ENCODE measurements around the gene ADAP1.
"Not testable (repeated sequence)": the region's sequence is repeated elsewhere in the genome, so short reads cannot be mapped to it uniquely, and the experiment has no call there.

Gene ADAP1, protein sequence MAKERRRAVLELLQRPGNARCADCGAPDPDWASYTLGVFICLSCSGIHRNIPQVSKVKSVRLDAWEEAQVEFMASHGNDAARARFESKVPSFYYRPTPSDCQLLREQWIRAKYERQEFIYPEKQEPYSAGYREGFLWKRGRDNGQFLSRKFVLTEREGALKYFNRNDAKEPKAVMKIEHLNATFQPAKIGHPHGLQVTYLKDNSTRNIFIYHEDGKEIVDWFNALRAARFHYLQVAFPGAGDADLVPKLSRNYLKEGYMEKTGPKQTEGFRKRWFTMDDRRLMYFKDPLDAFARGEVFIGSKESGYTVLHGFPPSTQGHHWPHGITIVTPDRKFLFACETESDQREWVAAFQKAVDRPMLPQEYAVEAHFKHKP

GRCh38 chr7:954330-955238 lies at the start of gene ADAP1:
TSS of gene ADAP1 (minus strand) at chr7:954680. CDS start at chr7:954477, 203 bp downstream.
- DNase-seq, result no peak

GRCh38 chr7:1002445-1002844 lies 48.0 kb upstream of the ADAP1 start:
- DNase-seq, result not testable (repeated sequence)

DNA sequence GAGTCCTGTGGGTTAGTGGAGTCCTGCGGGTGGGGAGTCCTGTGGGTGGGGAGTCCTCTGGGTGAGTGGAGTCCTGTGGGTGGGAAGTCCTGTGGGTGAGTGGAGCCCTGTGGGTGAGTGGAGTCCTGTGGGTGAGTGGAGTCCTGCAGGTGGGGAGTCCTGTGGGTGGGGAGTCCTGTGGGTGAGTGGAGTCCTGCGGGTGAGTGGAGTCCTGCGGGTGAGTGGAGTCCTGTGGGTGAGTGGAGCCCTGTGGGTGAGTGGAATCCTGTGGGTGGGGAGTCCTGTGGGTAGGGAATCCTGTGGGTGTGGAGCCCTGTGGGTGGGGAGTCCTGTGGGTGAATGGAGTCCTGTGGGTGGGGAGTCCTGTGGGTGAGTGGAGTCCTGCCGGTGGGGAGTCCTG lies 47.5 kb upstream of the ADAP1 start:
- DNase-seq, result not testable (repeated sequence)

GRCh38 chr7:1001069-1001770 lies 46.7 kb upstream of the ADAP1 start:
- not testable (repeated sequence) for DNase-seq

- DNase-seq, result no peak
Measured at GRCh38 chr7:999941-1000935, 45.8 kb upstream of the ADAP1 start.

DNA sequence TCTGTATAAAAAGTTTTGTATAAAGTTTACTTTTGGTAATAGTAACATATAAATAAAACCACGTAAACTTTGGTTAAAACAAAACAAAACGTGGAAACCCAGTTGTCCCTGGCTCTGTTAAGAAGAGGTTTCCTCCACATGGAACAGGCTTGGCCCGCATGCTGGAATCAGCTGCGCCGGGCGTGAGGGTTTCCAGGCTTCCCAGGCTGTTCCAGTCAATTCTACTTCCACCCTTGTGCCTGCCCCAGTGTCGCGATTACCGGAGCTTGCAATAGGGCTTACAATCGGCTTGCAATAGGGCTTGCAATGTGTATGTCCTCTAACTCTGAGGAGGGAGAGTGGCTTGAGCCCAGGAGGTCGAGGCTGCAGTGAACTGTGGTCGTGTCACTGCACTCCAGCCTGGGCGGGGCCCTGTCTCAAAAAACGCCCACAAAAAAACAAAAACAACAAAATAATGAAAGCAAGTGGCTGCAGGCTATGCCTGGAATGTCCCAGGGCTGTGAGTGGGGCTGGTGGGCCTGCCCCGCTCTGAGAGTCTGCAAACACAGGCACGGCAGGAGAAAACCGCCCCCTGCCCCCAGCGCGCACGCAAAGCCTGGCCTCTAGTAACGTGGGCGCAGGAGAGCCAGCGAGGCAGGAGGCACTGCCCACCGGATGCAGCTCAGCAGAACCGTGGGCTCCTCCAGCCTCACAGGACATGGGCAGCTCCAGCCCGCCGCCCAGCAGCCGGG lies 44.8 kb upstream of the ADAP1 start:
- DNase-seq, result no peak

DNA sequence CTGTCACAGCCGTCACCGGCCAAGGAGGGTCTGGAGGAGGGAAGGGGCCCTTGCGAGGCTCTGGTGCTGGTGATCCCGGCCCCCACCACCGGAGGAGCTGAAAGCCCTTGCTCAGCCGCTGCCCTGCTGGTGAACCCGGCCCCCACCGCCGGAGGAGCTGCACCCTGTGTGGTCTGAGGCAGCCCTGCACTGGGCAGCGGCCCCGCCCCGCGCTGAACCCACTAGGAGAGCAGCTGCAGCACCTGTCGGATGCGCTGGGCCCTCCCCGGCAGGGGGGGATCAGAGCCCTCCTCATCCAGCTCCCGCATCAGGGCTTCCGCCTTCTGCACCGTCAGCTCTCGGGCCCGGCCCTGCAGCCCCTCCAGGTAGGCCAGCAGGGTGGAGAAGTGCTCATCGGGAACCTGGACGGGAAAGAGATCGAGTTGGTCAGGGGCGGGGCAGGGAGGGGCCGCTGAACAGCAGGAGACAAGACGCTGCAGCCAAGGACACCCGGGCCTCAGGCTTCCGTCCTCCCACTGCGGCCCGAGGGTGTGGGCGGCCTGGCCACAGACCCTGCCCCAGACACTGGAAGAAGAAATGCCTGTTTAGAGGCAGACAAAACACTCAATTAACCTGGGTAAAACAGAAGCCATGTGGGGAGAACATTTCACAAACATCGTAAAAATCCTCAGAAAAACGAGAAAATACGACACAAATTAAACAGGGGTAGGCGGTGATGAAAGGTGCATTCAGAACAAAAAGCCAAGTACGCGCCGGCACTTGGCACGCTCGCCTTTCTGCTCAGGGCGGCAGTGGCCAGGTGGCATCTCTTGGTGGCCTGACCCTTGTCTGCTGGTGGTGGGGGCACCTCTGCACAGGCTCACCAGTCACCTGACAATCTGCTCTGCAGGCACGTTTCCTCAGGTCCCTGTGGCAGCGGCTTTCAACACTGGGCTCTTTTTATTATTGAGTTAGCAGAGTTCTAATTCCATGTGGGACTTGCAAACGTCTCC lies 43.2 kb upstream of the ADAP1 start:
- DNase-seq, result peak in 1 of 2 experiments; percentile 27

GRCh38 chr7:996079-996872 lies 41.8 kb upstream of the ADAP1 start:
- no peak for DNase-seq

GRCh38 chr7:995571-995970 lies 41.1 kb upstream of the ADAP1 start:
- no peak for DNase-seq

- no peak for DNase-seq
Measured at GRCh38 chr7:994592-995308, 40.3 kb upstream of the ADAP1 start.

GRCh38 chr7:992709-993607 lies 38.5 kb upstream of the ADAP1 start:
- DNase-seq, result peak; percentile 83 to 91

GRCh38 chr7:991729-992656 lies 37.5 kb upstream of the ADAP1 start:
- no peak for DNase-seq

DNA sequence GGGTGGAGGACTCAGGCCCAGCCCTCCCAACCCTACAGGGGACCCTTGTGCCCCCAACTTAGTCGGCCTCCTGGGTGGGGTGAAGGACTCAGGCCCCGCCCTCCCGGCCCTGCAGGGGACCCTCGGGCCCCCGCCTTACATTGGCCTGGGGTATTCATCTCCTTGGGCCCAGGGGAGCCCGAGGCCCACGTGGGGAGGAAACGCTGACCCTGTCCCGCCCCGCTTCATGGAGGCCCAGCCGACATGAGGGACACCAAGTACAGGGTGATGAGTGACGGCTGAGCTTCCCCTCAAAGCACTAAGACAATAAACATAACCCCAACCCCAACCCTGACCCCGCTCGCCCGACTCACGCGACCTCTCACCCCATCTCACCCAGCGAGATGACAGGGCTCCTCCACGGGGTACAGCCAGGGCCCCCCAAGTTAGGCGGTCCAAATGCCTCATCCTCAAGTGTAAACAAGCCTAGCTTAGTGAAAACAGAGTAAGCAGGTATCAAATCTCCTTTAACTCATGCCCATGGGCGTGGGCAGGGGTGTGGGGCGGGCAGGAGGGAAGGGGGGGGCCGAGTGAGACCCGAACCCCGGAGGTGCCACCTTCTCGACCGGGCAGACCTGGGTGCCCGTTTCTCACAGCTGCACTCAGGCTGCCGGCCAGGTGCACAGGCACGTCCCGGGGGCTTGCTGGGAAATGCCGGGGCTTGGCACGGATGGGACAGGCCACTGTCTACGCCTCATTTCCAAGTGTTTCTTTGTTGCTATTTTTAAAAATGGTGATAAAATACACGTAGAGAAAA lies 36.7 kb upstream of the ADAP1 start:
- no peak for DNase-seq

GRCh38 chr7:990352-990932 lies 36.0 kb upstream of the ADAP1 start:
- no peak for DNase-seq

Data from NCI-H187 (cell line).